T-cell (primary cell): Measurements from ENCODE around the gene COPZ1. TPM values are rescaled to one million over a fixed set of nuclear protein-coding genes. Genes with fewer than 3 reads are reported as not detected.
A peak's percentile ranks its signal among the peaks of the same experiment; 100 is the strongest.

ENCODE experiments used
- ATAC-seq, 4 experiments: fragments of 200-7000 bp in 3 of 4; fragments of 150-1000 bp in 1 of 4; cut with Tn5 transposase; replicated peaks in 1 of 4; 1 replicate in 3 of 4; 2 replicates in 1 of 4; pipeline ENCODE4 v1.10.0; 2021; ENCODE audit warnings: moderate library complexity in 3 of 4, mild to moderate bottlenecking in 2 of 4, moderate number of reproducible peaks in 1 of 4
- CTCF ChIA-PET, 2 donors: fragments of 300-600 bp; sonication (Branson Sonifier 250); formaldehyde crosslinking; loops; one replicate each; lab custom pipeline; 2022; ENCODE audit warnings: antibody characterized with exemption in 2 of 2; lab: Charles Lee
- POLR2A ChIA-PET, 2 donors: fragments of 300-600 bp; sonication (Branson Sonifier 250); formaldehyde crosslinking; loops; one replicate each; lab custom pipeline; 2022; ENCODE audit warnings: antibody characterized with exemption in 2 of 2; lab: Charles Lee
- DNase-seq, 35 experiments: peaks; one replicate each; pipeline versions ENCODE4 v3.0.0 to v3.0.0-alpha.2; 2013 to 2023
- H3K27ac ChIP-seq: one replicate; pipeline ENCODE4 v1.5.1; 2013; ENCODE audit warnings: low read length
- H3K27me3 ChIP-seq, 2 experiments: replicated peaks in 1 of 2; 1 replicate in 1 of 2; 2 replicates in 1 of 2; pipeline versions ENCODE4 v1.6.1 to v1.7.0; 2013; ENCODE audit warnings: low read length in 1 of 2, mixed read lengths in 1 of 2; ENCODE audit not compliant: control insufficient read depth in 2 of 2, insufficient read depth in 2 of 2; ENCODE audit errors: extremely low read depth in 1 of 2
- H3K36me3 ChIP-seq, 2 donors: 1 replicate in 1 of 2; 2 replicates in 1 of 2; pipeline versions ENCODE4 v1.6.1 to v1.7.0; 2013; ENCODE audit warnings: low read length in 1 of 2; ENCODE audit not compliant: control insufficient read depth in 2 of 2, insufficient read depth in 1 of 2; ENCODE audit errors: extremely low read depth in 1 of 2
- H3K4me1 ChIP-seq, 2 experiments: 1 replicate in 1 of 2; 2 replicates in 1 of 2; pipeline versions ENCODE4 v1.6.1 to v1.7.0; 2013; ENCODE audit warnings: low read length in 2 of 2, mixed read lengths in 1 of 2; ENCODE audit not compliant: insufficient read depth in 2 of 2, control insufficient read depth in 1 of 2; ENCODE audit errors: extremely low read depth in 1 of 2
- H3K4me3 ChIP-seq, 2 donors: 1 replicate in 1 of 2; 2 replicates in 1 of 2; pipeline versions ENCODE4 v1.5.1 to v1.7.0; 2013; ENCODE audit warnings: mild to moderate bottlenecking in 2 of 2, low read length in 1 of 2, moderate library complexity in 1 of 2; ENCODE audit not compliant: control insufficient read depth in 1 of 2; ENCODE audit errors: extremely low read depth in 1 of 2
- H3K9me3 ChIP-seq: 2 replicates; pipeline ENCODE4 v1.7.0; 2013
- H3K27ac Mint-ChIP-seq, 2 donors: one replicate each; pipeline ENCODE4 v1.8.0; 2020 to 2021; ENCODE audit warnings: mild to moderate bottlenecking in 2 of 2, mixed read lengths in 2 of 2
- H3K27me3 Mint-ChIP-seq, 2 donors: one replicate each; pipeline ENCODE4 v1.8.0; 2021 to 2022; ENCODE audit warnings: mixed read lengths in 2 of 2
- H3K36me3 Mint-ChIP-seq: one replicate; pipeline ENCODE4 v1.8.0; 2021; ENCODE audit warnings: mixed read lengths
- H3K4me1 Mint-ChIP-seq, 3 donors: one replicate each; pipeline ENCODE4 v1.8.0; 2020 to 2022; ENCODE audit warnings: mixed read lengths in 3 of 3, mild to moderate bottlenecking in 1 of 3
- H3K4me3 Mint-ChIP-seq, 3 donors: one replicate each; pipeline ENCODE4 v1.8.0; 2020 to 2022; ENCODE audit warnings: mild to moderate bottlenecking in 3 of 3, mixed read lengths in 3 of 3, moderate library complexity in 3 of 3
- H3K9me3 Mint-ChIP-seq, 3 donors: one replicate each; pipeline ENCODE4 v1.8.0; 2020 to 2022; ENCODE audit warnings: mixed read lengths in 3 of 3
- WGBS: methylation state at CpG from one replicate; pipeline ENCODE4 v1.1.5; 2013; ENCODE audit warnings: missing lambda C conversion rate; ENCODE audit not compliant: insufficient coverage; 5-methylcytosine and 5-hydroxymethylcytosine counted together
- total RNA-seq, 35 experiments: library from RNA in 6 of 35; stranded (reverse) in 6 of 35; fragments of 120-200 nt in 1 of 35; gene quantifications; one replicate each; pipeline versions ENCODE4 v1.2.1 to v1.2.4 and lab custom pipeline; 2013 to 2026

Gene COPZ1
- total RNA-seq, 5 donors from 2014 or later (not counting 1 experiment from before 2014, with no cell fraction given): 60.4 to 81.3 (median 74.8) TPM

DNA sequence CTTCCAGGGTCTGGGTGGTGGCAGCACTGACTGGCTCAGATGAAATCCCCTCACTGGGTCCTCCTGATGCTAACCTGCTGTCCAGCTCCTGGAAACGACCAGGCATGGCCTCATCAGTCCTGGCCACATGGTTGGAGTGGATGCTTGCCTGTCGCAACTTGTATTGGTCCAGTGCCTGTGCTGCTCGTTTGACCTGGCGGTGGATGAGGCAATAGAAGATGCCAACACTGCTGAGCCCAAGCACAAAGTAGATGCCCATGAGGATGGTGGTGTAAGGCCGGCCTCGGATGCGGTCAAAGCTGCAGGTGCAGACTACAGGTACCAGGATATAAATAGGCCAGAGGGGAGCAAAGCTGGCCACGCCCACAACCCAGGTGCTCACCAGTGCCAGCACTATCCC is 38.1 kb downstream of the COPZ1 start:
- peaks cover 0 to 3% of the 10 kb centered on the region in 2 experiments for H3K27me3 ChIP-seq
- peaks cover 20 to 29% of the 10 kb centered on the region in 2 experiments for H3K4me1 ChIP-seq
- ATAC-seq (no peak), DNase-seq (no peak)
- no peak overlapping the region for H3K4me3 ChIP-seq
- ChIA-PET POLR2A (no interaction called here), CTCF (interaction anchor here in 1 of 2 donors (0.6 to 1.1 kb wide), 2 partner anchors 30 to 38 kb away, joined by 3 to 4 read pairs; partner anchors contain the start of gene COPZ1)
- no peaks in the 10 kb centered on the region for H3K36me3 Mint-ChIP-seq
- H3K4me1 Mint-ChIP-seq: peaks cover 24 to 31% (median 25%) of the 10 kb centered on the region in 3 donors
- H3K9me3 Mint-ChIP-seq: no peaks in the 10 kb centered on the region
- H3K36me3 ChIP-seq: no peaks in the 10 kb centered on the region
- H3K9me3 ChIP-seq: no peaks in the 10 kb centered on the region
- 88% methylated on average over 8 of the region's 8 CpGs for WGBS
- H3K27ac Mint-ChIP-seq: peak overlapping the region in 1 of 2 donors; percentile 28
- no peaks in the 10 kb centered on the region for H3K27me3 Mint-ChIP-seq
- H3K27ac ChIP-seq: no peak overlapping the region
- H3K4me3 Mint-ChIP-seq: no peak overlapping the region

GRCh38 chr12:54363618-54364017 is 38.7 kb downstream of the COPZ1 start:
- no peaks in the 10 kb centered on the region for H3K9me3 Mint-ChIP-seq
- H3K36me3 ChIP-seq: no peaks in the 10 kb centered on the region
- H3K27ac ChIP-seq: no peak overlapping the region
- no peak overlapping the region for H3K4me3 ChIP-seq
- H3K27me3 ChIP-seq: peaks cover 0 to 5% of the 10 kb centered on the region in 2 experiments
- ChIA-PET POLR2A (no interaction called here), CTCF (no interaction called here)
- H3K9me3 ChIP-seq: no peaks in the 10 kb centered on the region
- no peaks in the 10 kb centered on the region for H3K36me3 Mint-ChIP-seq
- no peak for ATAC-seq
- peaks cover 30 to 37% (median 31%) of the 10 kb centered on the region in 3 donors for H3K4me1 Mint-ChIP-seq
- H3K27me3 Mint-ChIP-seq: no peaks in the 10 kb centered on the region
- H3K27ac Mint-ChIP-seq: peak overlapping the region in 1 of 2 donors; percentile 53
- peak overlapping the region in 1 of 3 donors; percentile 54 for H3K4me3 Mint-ChIP-seq
- no peak for DNase-seq
- H3K4me1 ChIP-seq: peaks cover 21 to 29% of the 10 kb centered on the region in 2 experiments
- WGBS: no CpG with 5 or more reads among the region's 6 CpGs

- peak within 1 kb of the TSS in 1 of 3 donors; percentile 54 for H3K4me3 Mint-ChIP-seq
- 6% methylated on average over 4 of the region's 4 CpGs for WGBS
Measured at GRCh38 chr12:54364413-54364812, 39.5 kb downstream of the COPZ1 start, which contains the start of gene GPR84. GPR84 (minus strand) TSS chr12:54364486; CDS start chr12:54363851, 635 bp downstream.

DNA sequence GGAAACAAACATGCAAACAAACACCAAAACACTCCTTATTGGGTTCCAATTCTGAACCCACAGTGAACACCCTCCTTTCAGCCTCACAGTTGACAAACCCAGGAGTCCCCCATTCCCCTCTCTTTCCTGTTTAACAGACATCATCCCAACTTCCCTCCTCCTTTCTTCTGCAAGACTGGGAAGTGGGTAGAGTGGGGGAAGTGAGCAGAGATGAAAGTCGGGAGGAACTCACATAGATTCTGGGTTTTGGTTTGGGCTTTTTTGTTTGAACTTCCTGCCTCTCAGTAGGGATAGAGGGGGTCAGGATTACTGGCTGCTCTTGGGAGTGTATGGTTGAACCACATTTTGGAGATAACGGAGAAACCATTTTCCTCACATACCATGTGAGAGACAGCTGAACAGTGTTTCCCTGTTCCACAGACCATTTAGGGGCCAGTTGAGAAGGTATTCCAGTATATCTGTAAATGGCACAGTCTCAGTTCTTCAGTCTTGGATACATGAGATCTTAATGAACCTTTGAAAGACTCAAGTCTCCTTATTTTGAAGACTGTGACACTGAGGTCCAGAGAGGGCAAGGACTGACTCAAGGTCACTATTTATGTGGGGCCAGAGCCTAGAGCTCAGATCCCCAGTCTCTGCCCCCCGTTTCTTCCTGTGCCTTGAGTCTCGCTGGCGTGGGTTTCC is 43.2 kb downstream of the COPZ1 start:
- H3K36me3 Mint-ChIP-seq: no peaks in the 10 kb centered on the region
- no peaks in the 10 kb centered on the region for H3K27me3 Mint-ChIP-seq
- Histone ChIP-seq H3K27ac (no peak overlapping the region), H3K36me3 (no peaks in the 10 kb centered on the region), H3K4me1 (peaks cover 20 to 40% of the 10 kb centered on the region in 2 experiments), H3K27me3 (peaks cover 0 to 2% of the 10 kb centered on the region in 2 experiments), H3K9me3 (no peaks in the 10 kb centered on the region), H3K4me3 (peak overlapping the region; percentile 26 to 29)
- peak overlapping the region in 1 of 2 donors; percentile 57 for H3K27ac Mint-ChIP-seq
- no peak for DNase-seq
- H3K4me1 Mint-ChIP-seq: peaks cover 39 to 52% (median 51%) of the 10 kb centered on the region in 3 donors
- H3K4me3 Mint-ChIP-seq: peak overlapping the region; percentile 59 to 71 (median 68)
- WGBS: 0% methylated on average over 3 of the region's 5 CpGs
- ChIA-PET CTCF (interaction anchor here (0.6 to 2.6 kb wide), 19 partner anchors 9 to 1299 kb away, joined by 3 to 29 read pairs (median 5); partner anchors contain the start of genes HNRNPA1 (in 2 of the 2), CBX5 (in 1 of the 2), COPZ1 (in 1 of the 2) and NCKAP1L (in 1 of the 2)), POLR2A (interaction anchor here (0.6 to 1.0 kb wide), 3 partner anchors 9 to 90 kb away, joined by 3 to 5 read pairs (median 4); no protein-coding TSS in a partner anchor)
- ATAC-seq: peak in 3 of 4 experiments; percentile 13 to 38 (median 14)
- no peaks in the 10 kb centered on the region for H3K9me3 Mint-ChIP-seq

More at GRCh38 chr12:54364413-54364812, 39.5 kb downstream of the COPZ1 start, which contains the start of gene GPR84:
- Histone ChIP-seq H3K9me3 (no peaks in the 10 kb centered on the region), H3K4me3 (no peak within 1 kb of the TSS), H3K36me3 (no peaks in the 10 kb centered on the region), H3K27me3 (peaks cover 0 to 5% of the 10 kb centered on the region in 2 experiments), H3K27ac (peak within 1 kb of the TSS; percentile 14), H3K4me1 (peaks cover 25 to 34% of the 10 kb centered on the region in 2 experiments)
- CTCF ChIA-PET: no interaction called here
- Mint-ChIP-seq H3K9me3 (no peaks in the 10 kb centered on the region), H3K4me1 (peaks cover 37 to 45% (median 39%) of the 10 kb centered on the region in 3 donors), H3K27ac (peak within 1 kb of the TSS; percentile 53 to 59), H3K27me3 (no peaks in the 10 kb centered on the region), H3K36me3 (no peaks in the 10 kb centered on the region)
- DNase-seq: peak in 1 of 35 experiments; percentile 44
- ATAC-seq: peak in 3 of 4 experiments; percentile 15 to 43 (median 20)
- POLR2A ChIA-PET: no interaction called here

DNA sequence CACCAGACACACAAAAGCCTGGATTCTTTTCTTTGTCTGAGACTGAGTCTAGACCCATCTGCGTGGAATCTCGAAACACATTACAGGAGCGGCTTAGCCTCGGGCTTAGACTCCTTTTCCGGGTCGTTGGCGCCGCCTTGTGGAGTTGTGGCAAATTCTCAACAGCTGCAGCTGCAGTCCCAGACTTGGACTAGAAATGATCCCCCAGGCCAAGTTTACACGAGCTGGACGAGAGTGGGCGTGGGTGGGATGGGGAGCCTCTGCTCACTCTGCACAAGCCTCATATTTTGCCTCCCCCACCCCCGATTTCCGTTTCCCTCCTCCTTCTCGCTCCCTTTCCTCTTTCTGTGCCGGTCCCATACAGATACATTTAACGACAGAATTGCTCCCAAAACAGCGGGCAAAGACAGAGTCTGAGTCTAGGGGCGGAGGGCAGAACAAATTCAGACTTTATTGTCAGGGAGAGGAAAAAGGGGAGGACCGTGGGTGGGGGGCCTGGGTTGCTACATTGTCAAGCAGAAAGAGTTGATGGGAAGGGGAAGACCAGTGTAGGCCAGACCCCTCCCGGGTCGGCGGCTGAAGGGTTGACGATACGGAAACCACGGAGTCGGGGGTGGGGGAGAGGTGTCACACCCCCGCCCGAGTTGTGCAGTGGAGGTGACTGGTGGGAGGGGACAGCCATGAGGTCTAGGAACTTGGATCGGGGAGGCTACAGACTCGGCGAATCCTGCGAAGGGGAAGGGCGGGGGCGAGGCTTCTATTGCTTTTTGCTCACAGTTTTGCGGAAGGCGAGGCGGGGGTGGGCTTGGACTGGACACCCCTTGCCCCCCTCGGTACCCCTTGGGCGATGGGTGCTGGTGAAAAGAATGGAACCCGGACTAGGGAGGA is 44.0 kb downstream of the COPZ1 start:
- H3K27me3 ChIP-seq: peaks cover 0 to 2% of the 10 kb centered on the region in 2 experiments
- H3K36me3 ChIP-seq: no peaks in the 10 kb centered on the region
- WGBS: 43% methylated on average over 23 of the region's 40 CpGs
- H3K4me3 Mint-ChIP-seq: peak overlapping the region; percentile 59 to 71 (median 68)
- peak overlapping the region; percentile 26 to 29 for H3K4me3 ChIP-seq
- DNase-seq (peak; percentile 70 to 93 (median 87)), ATAC-seq (peak; percentile 88 to 92 (median 91))
- H3K27ac ChIP-seq: no peak overlapping the region
- no peaks in the 10 kb centered on the region for H3K9me3 ChIP-seq
- POLR2A ChIA-PET: interaction anchor here (0.6 to 1.0 kb wide), 3 partner anchors 10 to 91 kb away, joined by 3 to 5 read pairs (median 4); no protein-coding TSS in a partner anchor
- peaks cover 32 to 46% (median 43%) of the 10 kb centered on the region in 3 donors for H3K4me1 Mint-ChIP-seq
- H3K4me1 ChIP-seq: peaks cover 15 to 34% of the 10 kb centered on the region in 2 experiments
- H3K36me3 Mint-ChIP-seq: no peaks in the 10 kb centered on the region
- H3K27me3 Mint-ChIP-seq: no peaks in the 10 kb centered on the region
- CTCF ChIA-PET: interaction anchor here (0.6 to 2.6 kb wide), 20 partner anchors 10 to 218 kb away, joined by 3 to 29 read pairs (median 5); partner anchors contain the start of genes HNRNPA1 (in 2 of the 2), CBX5 (in 1 of the 2), COPZ1 (in 1 of the 2) and NCKAP1L (in 1 of the 2)
- no peaks in the 10 kb centered on the region for H3K9me3 Mint-ChIP-seq
- peak overlapping the region in 1 of 2 donors; percentile 57 for H3K27ac Mint-ChIP-seq
